HUES6 (cell line): ENCODE measurements around the gene GPATCH11.

Source experiments
- H3K27ac ChIP-seq: 2 replicates; pipeline ENCODE4 v1.7.0; 2013; ENCODE audit warnings: low read depth, mild to moderate bottlenecking, low read length, inconsistent platforms
- H3K27me3 ChIP-seq: 2 replicates; pipeline ENCODE4 v1.6.1; 2013; ENCODE audit warnings: low read length; ENCODE audit not compliant: control insufficient read depth, insufficient read depth
- H3K36me3 ChIP-seq: 2 replicates; pipeline ENCODE4 v1.6.1; 2013; ENCODE audit warnings: low read length; ENCODE audit not compliant: control insufficient read depth, insufficient read depth
- H3K4me1 ChIP-seq: 2 replicates; pipeline ENCODE4 v1.6.1; 2013; ENCODE audit warnings: low read length; ENCODE audit not compliant: control insufficient read depth, insufficient read depth
- H3K4me3 ChIP-seq: 2 replicates; pipeline ENCODE4 v1.5.1; 2013; ENCODE audit warnings: low read depth, low read length
- H3K9ac ChIP-seq: one replicate; pipeline ENCODE4 v1.6.1; 2013; ENCODE audit warnings: mild to moderate bottlenecking, low read length
- H3K9me3 ChIP-seq: 2 replicates; pipeline ENCODE4 v1.6.1; 2013; ENCODE audit warnings: low read depth, low read length; ENCODE audit not compliant: control insufficient read depth, insufficient read depth

GPATCH11 gene

GRCh38 chr2:37148325-37148724 lies 64.0 kb downstream of the GPATCH11 start:
- no peak overlapping the region for H3K9ac ChIP-seq
- no peaks in the 10 kb centered on the region for H3K9me3 ChIP-seq
- peaks cover 4% of the 10 kb centered on the region; the same call in 1 of the 2 replicates for H3K4me1 ChIP-seq
- H3K27ac ChIP-seq, result no peak overlapping the region
- peaks cover 46% of the 10 kb centered on the region for H3K36me3 ChIP-seq
- no peak overlapping the region for H3K4me3 ChIP-seq
- no peaks in the 10 kb centered on the region for H3K27me3 ChIP-seq
